ENCODE data around the gene KSR1.

Gene KSR1

GRCh38 chr17:27471321-27472269 is 15.3 kb downstream of the KSR1 start:
- in situ Hi-C loops (cut with MboI; ENCODE audit: low sequenced_read_pairs), result no loop called here

- in situ Hi-C loops (cut with MboI; ENCODE audit: low sequenced_read_pairs), result no loop called here
Observed at GRCh38 chr17:27473190-27473747, 17.0 kb downstream of the KSR1 start.

- in situ Hi-C loops (cut with MboI; ENCODE audit: low sequenced_read_pairs), result no loop called here
Observed at GRCh38 chr17:27473748-27474609, 17.7 kb downstream of the KSR1 start.

- in situ Hi-C loops (cut with MboI; ENCODE audit: low sequenced_read_pairs), result no loop called here
Observed at GRCh38 chr17:27475070-27475673, 18.9 kb downstream of the KSR1 start.

GRCh38 chr17:27475981-27476895 is 20.0 kb downstream of the KSR1 start:
- in situ Hi-C loops (cut with MboI; ENCODE audit: low sequenced_read_pairs), result no loop called here

- in situ Hi-C loops (cut with MboI; ENCODE audit: low sequenced_read_pairs), result no loop called here
Observed at GRCh38 chr17:27477050-27477888, 21.0 kb downstream of the KSR1 start.

GRCh38 chr17:27477971-27478684 is 21.9 kb downstream of the KSR1 start:
- in situ Hi-C loops (cut with MboI; ENCODE audit: low sequenced_read_pairs), result no loop called here

GRCh38 chr17:27478901-27479538 is 22.8 kb downstream of the KSR1 start:
- in situ Hi-C loops (cut with MboI; ENCODE audit: low sequenced_read_pairs), result no loop called here

GRCh38 chr17:27479838-27480237 is 23.6 kb downstream of the KSR1 start:
- in situ Hi-C loops (cut with MboI; ENCODE audit: low sequenced_read_pairs), result no loop called here

- in situ Hi-C loops (cut with MboI; ENCODE audit: low sequenced_read_pairs), result no loop called here
Observed at GRCh38 chr17:27480699-27481098, 24.5 kb downstream of the KSR1 start.

- in situ Hi-C loops (cut with MboI; ENCODE audit: low sequenced_read_pairs), result no loop called here
Observed at GRCh38 chr17:27481327-27481726, 25.1 kb downstream of the KSR1 start.

GRCh38 chr17:27485125-27485524 is 28.9 kb downstream of the KSR1 start:
- in situ Hi-C loops (cut with MboI; ENCODE audit: low sequenced_read_pairs), result no loop called here

- in situ Hi-C loops (cut with MboI; ENCODE audit: low sequenced_read_pairs), result no loop called here
Observed at GRCh38 chr17:27485716-27486495, 29.7 kb downstream of the KSR1 start.

- in situ Hi-C loops (cut with MboI; ENCODE audit: low sequenced_read_pairs), result no loop called here
Observed at GRCh38 chr17:27486741-27487140, 30.5 kb downstream of the KSR1 start.

- in situ Hi-C loops (cut with MboI; ENCODE audit: low sequenced_read_pairs), result no loop called here
Observed at GRCh38 chr17:27488231-27488630, 32.0 kb downstream of the KSR1 start.

GRCh38 chr17:27489045-27489715 is 32.9 kb downstream of the KSR1 start:
- in situ Hi-C loops (cut with MboI; ENCODE audit: low sequenced_read_pairs), result no loop called here

- in situ Hi-C loops (cut with MboI; ENCODE audit: low sequenced_read_pairs), result no loop called here
Observed at GRCh38 chr17:27490391-27490790, 34.1 kb downstream of the KSR1 start.

All from hTERT RPE-1 (cell line).